Activated CD4-positive, alpha-beta T cell treated with anti-CD3 and anti-CD28 coated beads for 24 hours (primary cell): ENCODE data around the gene KCNK1.
A peak's percentile ranks its signal among the peaks of the same experiment; 100 is the strongest.
"Not testable (repeated sequence)": the region's sequence is repeated elsewhere in the genome, so short reads cannot be mapped to it uniquely, and the experiment has no call there.

Experiments used
- DNase-seq, 2 donors: peaks; one replicate each; pipeline ENCODE4 v3.0.0-alpha.2; 2020; ENCODE audit warnings: low read depth in 2 of 2

Gene KCNK1

DNA sequence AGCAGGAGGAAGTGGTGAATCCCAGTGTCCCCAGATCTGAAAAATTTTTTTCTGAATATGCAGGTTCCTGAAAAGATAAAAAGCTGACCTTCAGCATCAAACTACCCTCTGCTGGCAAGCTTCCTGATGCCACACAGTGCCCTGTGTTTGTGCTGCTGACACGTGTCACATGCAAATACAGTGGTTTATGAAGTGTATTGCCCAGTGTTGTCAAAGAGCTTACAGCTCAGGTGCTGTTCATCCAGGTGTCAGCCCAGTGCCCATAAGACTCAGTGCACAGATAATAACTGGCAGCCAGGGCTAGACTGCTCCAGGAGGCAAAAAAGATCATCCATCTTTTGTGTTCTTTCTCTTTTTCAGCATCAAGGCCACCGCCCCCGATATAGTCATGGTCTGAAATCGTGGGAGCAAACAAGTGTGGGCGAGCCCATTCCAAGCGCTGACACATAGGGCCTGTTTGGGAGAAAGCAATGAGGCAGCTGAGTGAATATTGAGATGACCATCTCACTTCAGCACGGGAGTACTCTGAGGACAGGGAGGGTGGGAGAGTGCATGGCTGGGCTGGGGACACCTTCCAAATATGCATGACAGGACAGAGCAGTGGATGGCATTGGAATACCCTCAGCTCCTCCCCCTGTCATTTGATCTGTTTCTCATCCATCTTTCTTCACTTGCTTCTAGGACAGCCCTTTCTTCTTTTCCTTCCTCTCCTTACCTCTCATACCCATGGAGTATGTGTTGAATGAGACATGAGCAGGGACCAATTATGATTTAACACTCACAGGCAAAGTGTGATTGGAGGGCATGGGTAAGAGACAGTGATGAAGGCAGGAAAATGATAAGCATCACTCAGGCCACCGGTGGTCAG lies 6.4 kb upstream of the KCNK1 start:
- no peak for DNase-seq

DNA sequence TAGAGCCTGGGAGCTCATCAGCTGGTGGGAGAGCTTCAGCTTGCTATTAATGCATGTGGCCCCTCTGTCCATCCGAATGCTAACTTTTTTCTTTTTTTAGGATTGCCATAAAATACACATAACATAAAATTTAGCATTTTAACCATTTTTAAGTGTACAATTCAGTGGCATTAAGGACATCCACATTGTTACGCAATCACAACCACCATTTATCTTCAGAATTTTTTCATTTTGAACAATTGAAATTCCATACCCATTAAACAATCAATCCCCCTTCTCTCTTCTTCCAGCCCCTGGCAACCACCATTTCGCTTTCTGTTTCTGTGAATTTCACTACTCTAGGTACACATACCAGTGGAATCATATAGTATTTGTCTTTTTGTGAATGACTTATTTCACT lies 4.9 kb upstream of the KCNK1 start:
- DNase-seq = no peak

DNA sequence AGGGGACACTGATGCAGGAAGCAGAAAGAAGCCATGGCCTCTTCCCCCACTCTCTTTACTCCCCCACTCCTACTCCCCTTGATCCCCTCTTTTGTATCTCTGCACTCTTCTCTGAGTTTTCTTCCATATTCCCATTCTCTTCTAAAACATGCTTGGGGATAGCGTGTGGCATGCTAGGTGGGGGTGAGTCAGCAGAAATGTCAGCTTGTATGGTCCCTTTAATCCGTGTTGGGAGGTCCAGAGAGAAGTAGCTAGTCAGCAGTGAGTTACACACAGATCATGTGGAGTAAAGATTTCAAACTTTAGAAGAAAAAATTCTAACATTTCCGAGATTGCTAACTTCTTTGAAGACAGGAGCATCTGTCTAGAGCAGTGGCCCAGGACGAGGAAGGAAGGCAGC lies 4.0 kb upstream of the KCNK1 start:
- DNase-seq = no peak

DNA sequence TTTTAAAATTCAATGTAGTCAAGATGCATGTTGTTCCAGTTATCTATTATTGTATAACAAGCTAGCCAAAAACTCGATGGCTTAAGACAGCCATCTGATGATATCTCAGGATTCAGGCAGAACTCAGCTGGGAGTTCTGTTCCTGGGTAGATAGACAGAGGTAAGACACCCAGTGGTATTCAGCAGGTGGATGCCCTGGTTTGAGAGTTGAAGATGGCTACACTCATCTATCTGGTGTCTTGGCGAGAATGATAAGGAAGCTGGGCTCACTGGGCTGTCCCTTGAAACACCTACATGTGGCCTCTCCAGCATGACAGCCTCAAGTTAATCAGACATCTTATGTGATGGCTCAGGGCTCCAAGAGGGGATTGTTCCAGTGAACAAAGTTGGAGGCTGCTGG lies 3.3 kb upstream of the KCNK1 start:
- DNase-seq = no peak

DNA sequence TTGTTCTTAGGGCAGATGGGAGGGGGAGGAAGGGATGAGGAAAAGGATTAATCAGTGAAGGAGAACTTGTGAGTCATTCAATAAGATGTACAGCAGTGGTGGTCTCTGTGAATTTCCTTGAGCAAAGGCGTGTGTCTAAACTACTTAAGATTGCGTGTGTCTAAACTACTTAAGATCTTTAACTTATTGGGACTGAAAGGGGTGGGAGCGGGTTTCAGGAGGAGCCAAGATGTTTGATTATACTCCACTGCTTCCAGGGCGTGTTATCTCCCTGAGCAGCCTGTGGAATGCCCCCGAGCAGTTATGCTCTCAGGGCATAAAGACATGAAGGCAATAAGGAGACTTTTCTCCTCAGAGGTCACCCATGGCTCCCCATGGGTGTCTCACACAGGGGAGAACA lies 2.5 kb upstream of the KCNK1 start:
- DNase-seq = not testable (repeated sequence)

DNA sequence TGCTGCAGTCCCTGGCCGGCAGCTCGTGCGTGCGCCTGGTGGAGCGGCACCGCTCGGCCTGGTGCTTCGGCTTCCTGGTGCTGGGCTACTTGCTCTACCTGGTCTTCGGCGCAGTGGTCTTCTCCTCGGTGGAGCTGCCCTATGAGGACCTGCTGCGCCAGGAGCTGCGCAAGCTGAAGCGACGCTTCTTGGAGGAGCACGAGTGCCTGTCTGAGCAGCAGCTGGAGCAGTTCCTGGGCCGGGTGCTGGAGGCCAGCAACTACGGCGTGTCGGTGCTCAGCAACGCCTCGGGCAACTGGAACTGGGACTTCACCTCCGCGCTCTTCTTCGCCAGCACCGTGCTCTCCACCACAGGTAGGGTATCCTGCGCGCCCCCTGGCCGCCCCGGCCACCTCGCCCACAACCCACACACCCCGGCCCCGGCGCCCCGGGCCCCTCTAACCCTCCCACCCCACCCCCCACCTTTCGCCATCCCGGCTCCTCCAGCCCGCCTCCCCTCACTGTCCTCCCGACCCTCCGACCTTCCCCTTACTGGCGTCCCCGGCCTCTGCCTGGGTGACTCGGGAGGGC lies 352 bp downstream of the KCNK1 start:
- no peak for DNase-seq

DNA sequence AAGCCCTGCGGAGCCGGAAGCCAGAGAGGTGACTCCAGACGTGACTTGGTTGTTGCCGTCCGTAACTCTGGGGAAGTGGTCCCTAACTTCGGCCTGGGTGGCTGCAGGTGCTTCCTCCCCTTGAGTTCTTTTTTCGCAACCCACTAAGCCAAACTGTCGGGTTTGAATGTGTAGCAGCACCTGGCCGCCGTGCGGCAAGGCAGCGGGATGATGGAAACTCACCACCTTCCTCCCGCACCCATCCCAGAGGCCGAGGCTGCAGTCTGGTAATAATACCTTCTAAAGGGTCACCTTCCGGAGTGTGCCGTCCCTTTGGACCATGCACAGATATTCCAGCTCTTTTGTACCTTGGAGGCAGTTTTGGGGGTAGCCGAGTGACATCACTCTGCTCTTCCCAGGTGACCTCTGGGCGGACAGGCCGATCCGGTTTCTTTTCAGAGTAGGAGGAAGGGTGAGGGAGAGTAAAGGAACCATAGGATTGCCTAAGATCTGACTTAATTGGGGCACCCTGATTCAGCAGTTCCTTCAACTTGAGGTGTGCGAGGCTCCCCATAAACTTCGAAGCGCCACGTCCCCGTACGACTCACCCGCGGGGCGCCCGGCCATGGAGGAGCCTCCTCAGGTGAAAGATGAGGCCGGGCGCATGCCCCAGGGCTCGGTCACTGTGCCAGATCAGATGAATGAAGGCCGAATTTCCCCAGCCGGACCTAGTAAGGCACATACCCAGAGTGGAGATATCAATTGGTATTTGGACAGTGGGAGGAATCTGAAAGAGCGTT lies 1.0 kb downstream of the KCNK1 start:
- DNase-seq = no peak

DNA sequence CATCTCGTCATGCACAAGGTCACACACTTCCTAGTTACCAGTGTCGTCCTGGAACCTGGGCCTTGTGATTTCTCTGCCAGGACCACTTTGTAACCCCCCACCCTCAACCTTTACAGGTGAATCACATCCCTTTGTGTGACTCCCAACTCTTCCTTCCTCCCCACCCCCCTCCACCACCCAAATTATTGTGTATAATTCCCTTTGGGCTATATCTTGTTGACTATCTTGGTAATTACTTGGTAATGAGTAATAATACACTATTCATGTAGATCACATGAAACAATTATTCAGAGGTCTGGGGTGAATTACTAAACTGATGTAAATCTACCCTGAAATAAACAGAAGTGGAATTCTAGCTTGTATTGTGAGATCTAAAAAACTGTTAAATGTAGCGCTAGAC lies 1.7 kb downstream of the KCNK1 start:
- DNase-seq = no peak

DNA sequence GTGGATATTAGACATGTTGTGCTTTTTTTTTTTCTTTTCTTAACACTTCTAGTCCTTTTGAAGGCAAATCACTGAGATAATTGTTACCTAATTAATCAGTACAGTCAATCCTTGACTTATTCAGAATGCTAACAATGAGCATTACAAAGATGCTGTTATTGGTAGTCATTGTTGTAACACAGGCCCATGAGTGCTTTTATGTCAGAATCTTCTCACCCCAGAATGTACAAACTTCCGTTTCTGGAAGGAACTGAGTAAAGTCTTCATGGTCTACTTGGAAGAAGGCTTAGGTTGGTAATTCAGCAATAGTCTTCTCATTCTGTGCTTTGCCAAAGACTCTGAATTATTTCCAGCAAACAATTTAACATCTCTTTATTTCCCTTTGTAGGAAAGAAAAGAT lies 3.1 kb downstream of the KCNK1 start:
- DNase-seq = no peak

DNA sequence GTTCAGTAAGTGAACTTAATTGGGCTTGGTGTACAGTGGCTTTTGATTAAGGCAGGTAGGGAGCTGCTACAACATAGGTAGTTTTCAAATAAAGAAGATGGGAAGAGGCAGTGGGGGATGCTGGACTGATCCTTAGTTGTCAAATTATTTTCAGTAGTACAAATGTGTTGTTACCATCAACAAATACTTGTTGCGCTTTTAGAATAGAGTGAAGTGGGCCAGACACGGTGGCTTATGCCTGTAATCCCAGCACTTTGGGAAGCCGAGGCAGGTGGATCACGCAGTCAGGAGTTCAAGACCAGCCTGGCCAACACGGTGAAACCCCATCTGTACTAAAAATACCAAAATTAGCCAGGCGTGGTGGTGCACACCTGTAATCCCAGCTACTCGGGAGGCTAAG lies 5.5 kb downstream of the KCNK1 start:
- not testable (repeated sequence) for DNase-seq

DNA sequence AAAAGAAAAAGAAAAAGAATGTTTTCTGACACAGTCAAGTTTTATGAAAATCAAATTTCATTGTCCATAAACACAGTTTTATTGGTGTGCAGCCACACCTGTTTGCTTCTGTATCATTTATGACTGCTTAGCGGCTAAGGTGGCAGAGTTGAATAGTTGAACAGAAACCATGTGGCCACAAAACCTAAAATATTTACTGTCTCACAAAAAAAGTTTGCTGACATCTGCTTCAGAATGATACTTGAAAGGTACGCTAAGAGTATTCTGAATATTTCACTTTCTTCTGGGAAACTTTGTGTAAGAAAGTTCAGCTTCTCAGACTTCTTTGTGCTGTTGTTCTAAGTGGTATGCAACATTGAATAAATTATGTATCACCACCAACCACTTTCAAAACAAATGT lies 6.2 kb downstream of the KCNK1 start:
- DNase-seq = no peak

DNA sequence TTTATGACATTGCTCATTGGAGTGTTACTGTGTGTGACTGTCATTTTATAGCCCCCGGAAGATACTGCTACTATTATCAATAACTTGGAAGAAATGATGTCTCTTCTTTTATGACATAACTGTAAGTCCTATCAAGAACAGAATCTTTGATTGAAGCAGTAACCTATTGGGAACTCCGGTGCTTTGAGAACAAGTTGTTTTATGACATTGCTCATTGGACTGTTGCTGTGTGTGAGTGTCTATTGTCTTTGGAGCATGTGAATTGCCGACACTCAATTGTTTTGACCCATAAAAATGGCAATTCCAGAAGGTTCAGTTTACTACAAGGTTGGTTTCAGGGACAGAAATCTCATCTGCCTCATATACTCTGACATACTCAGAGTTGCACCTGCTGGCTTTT lies 8.0 kb downstream of the KCNK1 start:
- no peak for DNase-seq

DNA sequence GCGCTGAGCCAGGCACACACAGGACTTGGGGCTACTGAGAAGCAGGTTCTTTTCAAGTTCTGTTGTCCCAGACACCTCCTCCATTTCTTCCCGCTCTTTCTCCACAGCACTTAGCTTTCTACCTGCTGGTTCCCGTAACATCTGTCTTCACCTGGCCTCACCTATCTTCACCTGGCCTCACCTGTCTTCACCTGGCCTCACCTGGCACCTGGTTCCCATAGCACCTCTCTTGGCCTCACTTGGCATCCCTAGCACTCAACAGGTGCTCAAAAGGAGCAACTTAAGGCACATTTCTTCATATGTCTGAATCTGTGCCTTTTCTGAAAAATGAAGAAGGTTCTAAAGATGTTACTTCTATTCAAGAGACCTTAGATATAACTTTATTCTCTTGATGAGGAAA lies 10.4 kb downstream of the KCNK1 start:
- DNase-seq = no peak

DNA sequence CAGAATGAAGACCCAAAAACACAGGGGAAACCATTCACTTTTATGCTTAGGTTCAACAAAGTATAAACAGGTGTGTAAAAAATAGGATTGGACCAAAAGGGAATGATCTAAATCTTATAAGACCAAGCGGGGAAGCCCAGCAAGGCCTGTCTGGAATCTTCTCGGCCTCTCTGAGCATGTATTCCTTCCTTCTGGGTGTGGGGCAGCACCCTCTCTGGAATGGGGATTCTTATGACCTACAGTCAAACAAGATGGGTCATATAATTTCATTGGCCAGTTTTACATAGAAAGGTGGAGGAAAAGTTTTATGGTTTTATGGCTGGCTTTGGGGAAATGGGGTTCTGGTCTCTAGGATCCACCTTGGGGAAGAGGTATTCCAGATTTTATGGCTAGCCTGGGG lies 11.2 kb downstream of the KCNK1 start:
- DNase-seq = no peak

DNA sequence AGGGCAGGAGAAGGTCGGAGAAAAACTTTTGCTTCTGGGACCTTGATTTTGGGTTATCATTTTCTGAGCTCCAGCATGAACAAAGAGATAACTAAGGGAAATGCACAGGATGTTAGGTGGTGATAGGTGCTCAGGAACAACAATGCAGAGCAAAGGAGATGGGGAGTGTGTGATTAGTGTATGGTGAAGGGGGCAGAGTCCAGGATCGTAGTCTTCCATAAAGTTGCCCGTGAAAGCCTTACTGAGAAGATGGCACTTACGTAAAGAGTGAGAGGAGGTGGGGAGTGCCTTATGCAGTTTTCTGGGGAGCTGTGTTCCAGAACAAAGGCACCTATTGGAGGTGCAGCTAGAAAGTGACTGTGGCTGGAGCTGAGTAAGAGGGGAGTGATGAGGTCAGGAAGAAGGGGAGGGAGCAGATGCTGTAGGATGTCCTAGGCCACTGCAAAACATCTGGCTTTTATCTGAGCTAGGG lies 11.6 kb downstream of the KCNK1 start:
- no peak for DNase-seq

DNA sequence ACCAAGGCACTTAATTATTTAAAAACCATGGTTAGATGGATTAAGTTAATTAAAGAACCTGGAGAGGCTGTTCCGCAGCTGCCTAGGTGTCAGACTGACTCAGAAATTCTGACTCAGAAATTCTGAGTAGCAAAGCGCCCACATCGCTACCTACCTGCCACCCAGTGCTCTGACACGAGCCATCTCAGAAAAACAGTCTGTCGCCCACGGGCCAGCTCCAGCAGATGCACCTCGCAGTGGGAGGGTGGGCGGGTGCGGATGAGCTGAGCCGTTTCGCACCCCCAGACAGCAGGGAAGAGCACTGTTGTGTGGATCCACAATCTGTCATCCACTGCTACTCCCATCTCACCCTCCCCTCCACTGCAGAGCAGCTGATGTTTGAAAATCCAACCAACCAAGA lies 13.5 kb downstream of the KCNK1 start:
- DNase-seq = peak in 1 of 2 donors; percentile 15

DNA sequence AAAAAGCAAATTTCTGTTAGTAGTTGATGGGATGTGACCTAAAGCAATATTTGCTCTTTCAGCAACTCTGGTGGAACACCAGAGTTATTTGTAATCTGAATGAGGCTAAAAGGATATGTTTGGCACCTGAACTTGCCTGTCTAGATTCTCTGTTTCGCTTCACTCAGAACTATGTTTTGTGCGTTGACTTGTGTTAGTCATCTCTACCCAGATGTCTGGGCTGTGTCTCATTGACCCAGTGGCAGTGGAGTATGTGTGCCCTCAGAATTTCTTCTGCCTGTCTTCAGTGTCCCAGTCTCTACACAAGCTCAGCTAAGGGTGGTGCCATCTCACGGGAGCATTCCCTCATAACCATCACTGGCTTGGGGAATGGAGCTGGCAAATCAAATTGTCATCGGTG lies 13.9 kb downstream of the KCNK1 start:
- no peak for DNase-seq

DNA sequence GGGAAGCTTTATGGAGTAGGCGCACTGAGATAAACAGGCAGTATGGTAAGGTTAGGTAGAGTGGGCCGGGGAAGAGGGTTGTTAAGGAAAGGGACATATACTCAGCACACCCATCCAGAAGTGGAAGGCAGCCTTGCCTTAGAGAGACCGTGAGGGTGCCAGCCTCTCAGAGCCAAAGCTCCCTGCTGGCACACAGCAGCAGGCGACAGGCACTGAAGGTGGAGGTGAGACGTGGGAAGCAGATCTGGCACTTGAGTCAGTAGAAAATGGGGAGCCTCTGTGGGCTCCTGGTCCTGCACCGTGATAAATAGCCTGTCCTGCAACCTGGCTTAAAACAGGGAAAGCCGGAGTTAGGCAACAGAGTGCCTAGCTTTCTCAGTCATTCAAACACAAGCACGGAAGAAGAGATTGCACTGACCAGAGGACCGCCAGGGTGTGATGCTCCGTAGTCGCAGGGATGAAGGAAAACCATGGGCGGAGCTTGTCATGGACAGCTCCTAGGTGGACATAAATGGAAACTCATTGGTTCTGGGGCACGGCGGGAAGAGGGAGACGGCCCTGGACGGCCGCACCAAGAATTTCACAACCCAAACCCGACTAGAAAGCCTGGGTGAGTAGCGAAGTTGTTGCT lies 15.5 kb downstream of the KCNK1 start:
- DNase-seq = no peak

DNA sequence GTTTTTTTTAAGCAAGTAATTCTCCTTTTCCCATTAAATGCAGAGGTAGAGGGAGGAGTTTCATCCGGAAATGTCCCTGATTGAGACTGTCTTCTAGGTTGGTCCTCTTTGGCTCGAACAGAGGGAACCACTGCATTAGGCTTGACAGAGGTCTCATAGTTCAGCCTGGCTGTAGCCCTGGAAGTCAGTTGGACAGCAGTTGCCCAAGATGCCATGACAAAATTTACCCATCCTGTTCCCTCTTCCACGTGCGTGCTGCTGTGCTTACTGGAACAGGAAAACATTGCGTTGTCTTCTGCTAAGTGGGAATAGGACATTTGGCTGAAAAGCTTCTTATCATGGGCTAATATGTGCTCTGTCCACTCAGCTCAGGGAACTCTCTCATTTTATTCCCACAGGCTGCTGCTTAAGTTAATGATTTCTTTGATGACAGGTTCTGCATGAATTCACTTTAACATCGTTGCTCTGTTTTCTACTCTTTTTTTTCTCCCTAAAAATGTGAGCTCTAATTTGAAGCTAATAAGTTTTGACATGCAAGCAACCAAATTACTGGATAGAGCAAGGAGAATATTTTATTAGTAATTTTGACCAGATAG lies 18.0 kb downstream of the KCNK1 start:
- DNase-seq = no peak

DNA sequence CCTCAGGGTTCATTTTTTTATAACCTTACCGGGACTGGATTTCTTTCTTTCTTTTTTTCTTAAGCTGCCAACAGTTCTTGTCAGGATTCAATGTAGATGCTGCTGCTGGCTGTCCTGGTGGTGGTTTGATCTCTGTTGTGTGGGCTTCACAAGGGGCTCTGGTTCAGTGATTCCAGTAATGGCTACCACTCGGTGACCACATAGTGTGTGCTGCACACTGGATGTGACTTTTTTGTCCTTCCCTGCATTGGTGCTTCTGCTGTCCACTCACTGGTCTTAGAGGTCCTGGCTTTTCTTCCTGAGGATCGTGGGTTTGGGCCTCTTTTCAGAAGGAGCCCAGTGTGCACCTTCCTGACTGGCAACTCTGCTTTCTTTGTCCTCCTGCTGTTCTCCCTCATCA lies 18.5 kb downstream of the KCNK1 start:
- no peak for DNase-seq

DNA sequence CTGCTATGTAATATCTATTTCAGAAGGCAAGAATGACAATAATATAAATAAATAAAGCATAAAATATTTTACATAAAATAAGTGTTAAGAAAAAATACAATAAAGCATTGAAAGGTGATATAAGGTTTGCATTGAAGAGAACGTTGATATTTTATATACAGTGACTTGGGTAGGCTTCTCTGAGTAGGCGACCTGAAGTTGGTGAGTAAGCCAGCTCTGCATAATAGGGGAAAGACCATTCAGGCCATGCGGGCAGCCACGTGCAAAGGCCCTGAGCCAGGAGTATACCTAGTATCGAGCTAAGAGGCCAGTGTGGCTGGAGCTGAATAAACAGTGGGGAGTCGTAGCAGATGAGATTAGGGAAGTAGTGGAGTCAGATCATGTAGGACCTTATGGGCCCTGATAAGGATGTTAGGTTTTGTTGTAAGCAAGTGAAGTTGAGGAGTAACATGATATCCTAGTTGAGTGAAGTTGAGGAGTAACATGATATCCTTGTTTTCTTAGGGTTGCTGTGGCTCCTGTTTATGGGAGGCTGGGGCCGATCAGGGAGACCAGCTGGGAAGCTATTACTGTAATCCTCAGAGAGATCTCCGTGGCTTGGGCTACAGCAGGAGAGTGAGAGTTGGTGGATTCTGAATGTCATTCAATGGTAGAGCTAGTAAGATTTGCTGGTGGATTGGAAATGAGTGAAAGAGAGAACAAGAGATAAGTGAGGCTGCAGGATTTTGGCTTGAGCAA lies 22.0 kb downstream of the KCNK1 start:
- no peak for DNase-seq
